NCI-H226 (cell line): ENCODE data around the gene COL20A1.

ENCODE experiments used
- DNase-seq: peaks from one replicate; pipeline ENCODE4 v3.0.0-alpha.2; 2015

Gene COL20A1

GRCh38 chr20:63279931-63280330, 13.1 kb upstream of the COL20A1 start:
- DNase-seq = no peak

DNA sequence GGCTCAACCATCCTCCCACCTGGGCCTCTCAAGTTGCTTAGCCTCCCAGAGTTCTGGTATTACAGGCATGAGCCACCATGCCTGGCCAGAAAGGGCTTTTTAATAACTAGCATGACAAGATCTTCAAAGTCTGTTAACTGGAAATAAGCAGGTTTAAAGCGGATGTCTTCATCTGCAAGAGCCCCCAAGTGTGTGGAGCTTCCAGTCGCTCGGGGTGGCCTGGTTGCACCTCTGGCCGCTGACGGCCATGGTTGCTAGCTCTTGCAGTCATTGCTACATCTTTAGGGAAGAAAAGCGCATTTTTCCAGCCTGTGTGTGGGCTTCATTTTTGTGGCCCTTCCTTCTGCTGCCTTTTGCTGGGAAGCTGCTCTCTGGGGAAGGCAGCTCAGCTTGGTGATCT, 12.6 kb upstream of the COL20A1 start:
- DNase-seq = no peak

- no peak for DNase-seq
Observed at GRCh38 chr20:63280929-63281545, 11.9 kb upstream of the COL20A1 start.

DNA sequence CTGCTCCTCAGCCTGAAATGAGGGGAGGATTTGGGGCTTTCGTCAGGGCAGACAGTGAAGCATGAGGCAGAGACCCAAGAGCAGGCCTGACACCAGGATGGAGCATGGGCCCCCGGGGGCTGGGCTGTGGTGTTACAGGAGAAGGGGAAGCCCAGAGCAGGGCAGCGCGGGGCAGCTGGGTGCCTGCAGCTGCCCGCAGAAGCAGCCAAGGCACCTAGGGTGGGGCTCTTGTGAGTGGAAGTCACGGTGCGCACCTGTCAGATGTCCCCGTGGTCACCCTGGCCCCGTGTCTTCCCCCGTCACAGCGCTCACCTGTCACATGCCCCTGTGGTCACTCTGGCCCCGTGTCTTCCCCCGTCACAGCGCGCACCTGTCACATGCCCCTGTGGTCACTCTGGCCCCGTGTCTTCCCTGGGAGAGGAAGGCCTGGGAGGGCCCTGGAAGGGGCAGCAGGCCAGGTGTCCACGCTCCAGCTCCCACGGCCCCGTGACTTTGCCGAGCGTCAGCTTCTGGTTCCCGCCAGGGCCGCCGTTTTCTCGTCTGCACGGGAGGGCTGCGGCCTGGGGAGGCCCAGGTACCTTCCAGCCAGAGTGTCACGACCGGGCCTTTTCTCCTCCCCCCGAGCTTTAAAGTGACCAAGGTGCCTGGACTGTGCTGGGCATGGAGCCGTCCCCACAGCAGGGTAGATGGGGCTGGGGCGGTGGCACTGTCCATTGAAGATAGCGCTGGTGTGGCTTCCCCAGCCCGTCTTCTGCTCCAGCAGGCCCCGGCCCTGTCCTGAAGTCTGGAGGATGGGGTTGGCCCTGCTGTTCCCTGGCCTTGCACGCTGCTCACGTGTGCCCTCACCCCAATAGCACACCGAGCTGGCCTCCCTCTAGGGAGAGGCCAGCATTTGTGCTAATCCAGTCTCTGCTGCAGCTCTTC, 11.0 kb upstream of the COL20A1 start:
- no peak for DNase-seq

GRCh38 chr20:63282946-63283345, 10.0 kb upstream of the COL20A1 start:
- DNase-seq = no peak

GRCh38 chr20:63283397-63284082, 9.4 kb upstream of the COL20A1 start:
- DNase-seq = no peak

GRCh38 chr20:63284083-63284440, 8.9 kb upstream of the COL20A1 start:
- no peak for DNase-seq

- no peak for DNase-seq
Observed at GRCh38 chr20:63284544-63284949, 8.4 kb upstream of the COL20A1 start.

DNA sequence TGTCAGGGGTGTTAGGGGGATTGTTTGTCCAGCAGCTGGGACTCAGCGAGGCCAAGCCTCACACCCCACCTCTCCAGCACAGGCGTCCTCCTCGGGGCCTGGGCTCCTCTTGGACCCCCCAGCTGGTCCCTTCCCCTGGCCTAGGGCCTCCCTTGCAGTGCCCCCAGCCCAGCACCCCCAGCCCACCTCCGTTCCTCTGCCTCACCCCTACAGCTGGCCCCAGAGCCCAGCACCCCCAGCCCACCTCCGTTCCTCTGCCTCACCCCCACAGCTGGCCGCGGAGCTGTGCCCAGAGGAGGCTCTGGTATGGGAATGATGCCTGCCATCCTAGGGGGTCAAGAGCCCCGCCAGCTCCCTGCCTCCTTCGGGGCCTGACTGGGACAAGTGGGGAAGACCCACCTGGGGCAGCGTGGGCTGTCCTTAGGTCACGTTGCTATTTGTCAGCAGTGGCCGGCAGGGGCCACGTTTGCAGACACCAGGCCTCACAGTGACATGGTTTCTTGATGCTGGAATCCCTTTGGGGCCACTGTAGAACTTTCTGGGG, 7.9 kb upstream of the COL20A1 start:
- DNase-seq = no peak

- no peak for DNase-seq
Observed at GRCh38 chr20:63285636-63286615, 7.1 kb upstream of the COL20A1 start.

DNA sequence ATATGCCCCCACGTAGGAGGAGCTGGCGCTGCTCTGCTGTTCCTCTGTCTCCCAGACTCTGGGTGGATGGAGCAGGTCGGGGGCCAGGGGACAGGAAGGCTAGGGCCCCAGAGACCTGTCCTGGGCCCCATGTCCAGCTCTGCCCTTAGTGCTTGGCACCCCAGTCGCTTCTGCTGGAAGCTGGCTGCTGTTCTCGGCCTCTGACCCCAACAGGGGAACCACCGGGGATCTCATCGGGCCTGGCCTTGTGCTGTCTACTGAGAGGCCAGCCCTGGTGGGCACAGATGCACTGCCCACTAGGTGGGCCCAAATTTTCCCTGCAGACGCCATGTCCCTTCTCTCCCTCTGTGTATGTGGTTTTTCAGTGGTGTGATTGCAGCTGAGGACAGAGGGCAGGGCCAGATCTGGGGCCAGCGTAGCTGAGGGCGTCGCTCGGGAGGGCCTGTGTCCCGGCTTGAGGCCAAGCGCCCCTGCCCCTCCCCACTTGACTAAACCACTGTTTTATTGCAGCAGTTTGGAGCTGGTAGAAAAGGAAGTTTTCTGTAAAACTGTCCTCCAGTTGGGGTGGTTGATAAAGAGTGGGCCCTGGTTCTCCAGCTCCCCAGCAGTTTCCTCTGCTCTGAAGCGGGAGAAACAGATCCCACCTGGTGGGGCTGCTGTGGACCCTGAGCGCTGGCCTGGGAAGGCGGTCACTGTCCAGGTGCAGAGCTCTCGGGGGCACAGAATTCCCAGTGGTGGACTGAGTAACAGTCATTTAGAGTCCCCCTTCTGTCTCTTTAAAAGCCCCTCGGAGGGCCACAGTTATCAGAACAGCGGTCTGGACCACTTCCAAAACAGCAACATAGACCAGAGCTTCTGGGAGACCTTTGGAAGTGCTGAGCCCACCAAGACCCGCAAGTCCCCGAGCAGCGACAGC, 5.9 kb upstream of the COL20A1 start:
- no peak for DNase-seq

DNA sequence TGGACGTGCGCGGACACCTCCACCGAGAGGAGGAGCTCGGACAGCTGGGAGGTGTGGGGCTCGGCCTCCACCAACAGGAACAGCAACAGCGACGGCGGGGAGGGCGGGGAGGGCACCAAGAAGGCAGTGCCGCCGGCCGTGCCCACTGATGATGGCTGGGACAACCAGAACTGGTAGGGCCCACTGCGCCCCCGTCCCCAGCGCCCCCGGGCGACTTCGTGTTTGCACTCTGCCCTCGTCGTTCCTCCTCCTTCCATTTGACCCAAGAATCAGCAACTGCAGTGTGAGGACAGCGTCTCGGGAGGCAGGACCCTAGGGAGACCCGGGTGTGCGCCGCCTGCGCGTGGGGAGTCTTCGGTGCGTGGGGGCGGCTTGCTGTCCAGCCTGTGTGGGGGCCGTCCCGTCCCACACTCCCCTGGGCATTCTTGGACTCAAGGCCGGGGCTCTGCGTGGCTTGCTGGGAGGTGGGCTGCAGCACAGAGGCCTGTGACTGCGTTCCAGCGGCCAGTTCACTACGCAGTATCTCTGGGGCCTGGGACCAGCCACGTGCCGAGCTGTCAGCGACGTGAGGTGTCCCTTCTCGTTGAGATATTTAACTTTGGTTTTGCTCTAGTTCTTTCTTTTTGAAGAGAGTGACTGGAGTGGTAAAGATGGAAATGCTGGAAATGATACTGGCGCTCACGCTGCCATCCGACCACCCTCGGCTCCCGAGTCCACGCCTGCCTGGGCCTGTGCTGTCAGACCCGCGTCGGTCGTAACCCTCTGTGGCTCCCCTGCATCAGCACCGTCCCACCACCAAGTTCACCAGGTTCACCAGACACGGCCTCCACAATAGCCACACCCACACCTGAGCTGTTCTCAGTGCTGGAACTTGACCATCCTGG, 5.0 kb upstream of the COL20A1 start:
- DNase-seq = no peak

DNA sequence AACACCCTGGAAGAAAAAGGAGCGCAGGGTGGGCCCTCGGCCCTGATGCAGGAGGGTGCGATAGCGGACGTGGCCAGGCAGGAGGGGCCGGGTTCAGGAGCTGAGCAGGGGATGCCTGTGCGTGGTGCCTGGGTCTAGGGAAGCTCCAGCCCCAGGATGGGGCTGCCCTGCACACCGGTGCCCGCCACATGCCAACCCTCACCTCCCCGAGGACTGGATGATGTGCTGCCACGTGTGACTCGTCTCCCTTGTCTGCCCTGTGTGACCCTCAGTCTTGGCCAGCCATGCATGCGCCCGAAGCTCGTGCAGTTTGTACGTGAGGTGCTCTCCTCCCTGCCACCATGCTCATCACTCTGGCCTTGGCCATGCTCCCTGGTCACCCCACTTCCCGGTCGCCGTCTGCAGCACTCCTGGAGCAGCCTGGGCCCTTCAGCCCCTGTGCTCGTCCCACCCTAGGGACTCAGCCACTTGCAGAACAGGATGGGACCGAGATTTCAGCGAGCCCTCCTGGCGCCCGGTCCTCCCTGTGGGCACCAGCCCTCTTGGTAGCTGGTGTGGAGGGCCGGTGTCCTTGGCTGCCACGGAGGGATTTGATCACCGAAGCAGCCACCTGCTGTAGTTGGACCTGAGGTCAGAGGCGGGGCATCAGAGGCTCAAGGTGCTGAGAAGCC, 4.3 kb upstream of the COL20A1 start:
- no peak for DNase-seq

DNA sequence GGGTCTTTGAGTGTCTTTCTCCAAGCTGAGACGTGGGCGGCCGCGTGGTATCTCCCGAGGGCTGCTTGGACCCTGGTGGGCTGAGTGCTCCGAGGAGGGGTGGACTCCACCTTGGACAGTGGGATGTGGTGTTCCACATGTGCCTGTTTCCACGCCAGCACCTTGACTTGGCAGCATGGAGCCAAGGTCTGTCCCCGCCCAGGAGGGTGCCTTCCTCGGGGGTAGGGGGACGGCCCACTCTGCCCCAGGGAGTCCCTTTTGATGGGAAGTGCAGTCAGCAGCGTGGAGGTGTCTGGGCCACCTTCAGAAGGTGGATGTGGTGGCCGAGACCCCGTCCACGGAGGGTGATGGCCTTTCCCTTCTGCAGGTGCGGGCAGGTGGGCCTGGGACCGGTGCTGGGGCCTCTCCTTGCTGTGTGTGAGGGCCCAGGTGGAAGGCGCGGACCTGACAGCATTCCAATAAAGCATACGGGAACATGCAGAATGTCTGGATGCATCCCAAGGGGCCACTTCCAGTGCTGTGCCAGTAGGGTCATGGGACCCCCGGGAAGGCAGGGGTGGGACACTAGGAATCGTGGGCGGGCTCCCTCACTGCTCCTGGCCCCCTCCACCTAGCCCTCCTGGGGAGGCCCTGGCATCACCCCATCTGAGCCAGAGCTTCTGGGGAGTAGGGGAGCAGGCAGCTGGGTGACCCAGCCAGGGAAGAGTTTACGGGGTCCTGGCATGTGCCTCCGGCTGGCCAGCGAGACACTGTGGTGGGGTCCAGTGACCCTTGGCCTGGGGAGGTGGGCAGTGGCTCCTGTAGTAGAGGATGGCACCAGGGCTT, 3.5 kb upstream of the COL20A1 start:
- no peak for DNase-seq

GRCh38 chr20:63290136-63290676, 2.8 kb upstream of the COL20A1 start:
- DNase-seq = no peak

DNA sequence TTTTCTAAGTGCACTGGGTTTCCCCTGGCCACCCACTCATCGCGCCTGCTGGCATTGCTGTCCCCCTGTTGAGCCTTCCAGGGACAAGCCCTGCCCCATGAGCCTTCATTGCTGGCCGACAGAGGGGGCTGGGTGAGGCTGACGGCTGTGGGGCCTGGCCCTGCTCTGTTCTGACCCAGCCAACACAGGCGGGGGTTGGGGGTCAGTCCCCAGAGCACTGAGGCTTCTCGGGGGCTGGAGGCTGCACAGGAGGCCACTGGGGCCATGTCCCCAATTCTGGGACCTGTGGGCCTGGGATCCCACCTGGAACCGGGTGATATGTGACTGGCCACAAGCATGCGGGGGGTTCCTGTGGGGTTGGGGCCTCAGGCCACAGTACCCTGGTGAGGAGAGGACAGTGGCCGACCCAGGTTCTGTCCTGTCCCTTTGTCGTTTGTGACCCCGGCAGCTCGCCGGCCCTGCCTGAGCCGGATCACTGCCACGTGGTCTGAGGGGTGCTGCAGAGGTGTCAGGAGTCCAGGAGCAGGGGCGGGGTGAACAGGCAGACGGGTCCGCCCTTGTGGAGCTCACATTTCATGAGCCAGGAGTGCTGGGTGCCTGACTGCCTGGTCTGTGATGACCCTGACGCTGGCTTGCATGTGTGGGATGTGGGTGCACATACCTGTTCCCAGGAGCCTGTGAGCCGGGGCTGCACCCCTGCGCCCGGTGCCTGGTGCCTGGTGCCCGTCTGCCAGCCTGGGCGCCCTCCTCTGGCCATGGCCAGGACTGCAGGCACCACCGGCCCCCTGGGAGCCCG, 2.1 kb upstream of the COL20A1 start:
- DNase-seq = peak; percentile 16

DNA sequence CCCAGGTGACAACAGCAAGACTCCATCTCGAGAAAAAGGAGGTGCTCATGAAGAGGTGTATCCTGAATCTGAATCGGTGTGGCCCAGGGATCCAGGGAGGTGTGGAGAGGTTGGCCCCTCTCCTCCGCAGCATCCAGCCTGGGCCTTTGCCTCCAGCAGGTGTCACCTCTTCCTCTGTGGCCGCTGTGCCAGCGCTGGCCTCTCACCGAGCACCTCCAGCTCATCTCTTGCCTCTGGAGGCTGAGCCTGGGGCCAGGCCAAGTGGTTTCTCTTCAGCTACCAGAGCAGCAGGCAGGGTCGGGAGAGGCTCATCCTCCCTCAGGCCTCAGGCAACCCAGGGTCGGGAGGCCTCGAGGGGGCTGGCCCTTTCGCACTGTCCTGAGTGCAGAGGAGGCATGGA, 1.2 kb upstream of the COL20A1 start:
- DNase-seq = no peak
